Stimulated activated CD8-positive, alpha-beta memory T cell treated with anti-CD3 and anti-CD28 coated beads, Interleukin-2, amount 100 ng/mL, for 1 hour (primary cell): Measurements from ENCODE around the gene TEX264.

Experiments used
- DNase-seq, 2 donors: peaks; one replicate each; pipeline ENCODE4 v3.0.0-alpha.2; 2020; ENCODE audit warnings: low read depth in 2 of 2

The TEX264 gene

DNA sequence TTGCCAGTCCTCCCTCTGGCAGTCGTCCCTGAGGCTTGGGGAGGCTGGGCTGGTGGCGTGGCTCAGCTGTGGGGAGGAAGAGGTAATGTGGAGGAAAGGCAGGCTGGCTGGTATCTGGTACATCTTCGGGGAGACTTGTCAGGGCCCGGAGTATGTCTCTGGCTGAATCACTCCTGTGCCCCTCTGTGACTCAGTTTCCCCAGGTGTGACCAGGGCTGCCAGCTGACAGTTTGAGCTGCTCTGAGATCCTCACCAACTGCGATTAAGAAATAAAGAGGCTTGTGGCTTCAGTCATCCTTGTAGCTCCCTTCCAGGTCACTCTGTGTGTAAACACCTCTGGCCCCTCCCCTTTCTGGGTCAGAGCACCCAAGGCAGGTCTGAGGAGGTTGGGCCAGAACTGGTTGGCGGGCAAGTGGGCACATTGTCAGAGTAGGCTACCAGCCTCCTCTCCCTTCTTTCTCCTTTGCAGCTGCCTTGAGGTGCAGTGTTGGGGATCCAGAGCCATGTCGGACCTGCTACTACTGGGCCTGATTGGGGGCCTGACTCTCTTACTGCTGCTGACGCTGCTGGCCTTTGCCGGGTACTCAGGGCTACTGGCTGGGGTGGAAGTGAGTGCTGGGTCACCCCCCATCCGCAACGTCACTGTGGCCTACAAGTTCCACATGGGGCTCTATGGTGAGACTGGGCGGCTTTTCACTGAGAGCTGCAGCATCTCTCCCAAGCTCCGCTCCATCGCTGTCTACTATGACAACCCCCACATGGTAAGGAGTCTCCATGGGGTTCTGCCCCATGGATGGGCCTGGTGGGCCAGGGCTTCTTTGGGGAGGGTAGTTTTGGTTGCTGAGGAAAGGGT lies 3.0 kb downstream of the TEX264 start:
- DNase-seq: no peak

DNA sequence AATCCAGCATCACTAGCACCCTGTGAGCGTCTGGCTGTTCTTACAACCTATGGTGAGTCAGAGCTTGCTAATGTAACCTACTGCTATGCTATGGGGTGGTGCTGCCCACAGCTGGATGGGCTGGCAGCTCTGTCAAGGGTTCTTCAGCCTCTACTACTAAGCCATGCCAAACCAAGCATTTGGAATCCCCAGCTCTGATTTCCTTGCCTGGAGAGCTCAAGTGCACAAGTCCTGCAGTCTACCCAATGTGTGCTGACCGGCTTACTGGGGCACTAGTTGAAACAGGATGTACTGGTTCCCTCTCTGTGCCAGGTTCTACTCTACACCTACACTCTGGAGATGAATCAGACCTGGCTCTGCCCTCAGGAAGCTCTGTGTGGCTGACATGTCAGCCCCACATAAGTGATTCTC lies 4.2 kb downstream of the TEX264 start:
- DNase-seq: no peak

DNA sequence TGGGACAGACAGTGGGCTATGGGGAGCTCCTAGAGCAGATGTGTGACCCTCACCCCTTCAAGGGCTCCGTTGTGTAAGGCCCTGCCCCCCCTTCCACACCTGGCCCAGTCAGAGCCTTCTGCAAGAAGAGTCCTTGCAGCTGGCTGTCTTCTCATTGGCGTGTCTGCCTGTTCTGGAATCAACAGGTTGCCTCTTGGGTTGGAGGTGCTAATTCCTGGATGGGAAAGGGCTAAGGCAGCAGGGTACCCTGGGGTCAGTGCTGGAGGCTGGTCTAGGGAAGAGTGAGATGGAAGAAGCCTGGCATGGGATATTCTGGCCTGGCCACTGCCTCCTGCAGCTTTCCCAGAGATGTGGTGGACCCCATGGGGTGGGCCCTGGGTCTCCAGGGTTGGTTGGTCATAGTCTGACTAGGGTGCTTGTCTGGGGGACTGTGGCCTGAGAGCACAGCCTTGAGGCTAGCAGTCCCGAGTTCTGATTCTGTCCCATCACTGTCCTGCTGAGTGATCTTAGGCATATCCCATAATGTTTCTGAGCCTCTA lies 5.1 kb downstream of the TEX264 start:
- DNase-seq: no peak

DNA sequence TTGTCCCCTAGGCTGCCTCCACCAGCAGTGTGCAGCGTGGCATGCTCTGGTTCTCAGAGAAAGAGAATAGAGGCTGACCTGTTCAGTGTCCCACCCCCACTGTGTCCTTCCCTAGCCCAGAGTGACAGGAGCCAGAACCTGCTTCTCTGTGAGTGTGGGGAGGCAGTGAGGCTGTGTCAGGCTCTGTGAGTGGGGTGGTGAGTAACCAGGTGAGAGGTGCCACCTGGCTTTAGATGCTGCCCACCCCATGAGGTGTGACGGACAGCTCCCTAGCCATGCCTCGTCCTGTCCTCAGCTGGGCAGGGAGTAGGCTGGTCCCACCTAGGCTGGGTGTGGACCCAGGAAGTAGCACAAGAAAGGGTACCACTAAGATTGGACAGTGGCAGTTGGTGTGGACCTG lies 6.3 kb downstream of the TEX264 start:
- no peak for DNase-seq

DNA sequence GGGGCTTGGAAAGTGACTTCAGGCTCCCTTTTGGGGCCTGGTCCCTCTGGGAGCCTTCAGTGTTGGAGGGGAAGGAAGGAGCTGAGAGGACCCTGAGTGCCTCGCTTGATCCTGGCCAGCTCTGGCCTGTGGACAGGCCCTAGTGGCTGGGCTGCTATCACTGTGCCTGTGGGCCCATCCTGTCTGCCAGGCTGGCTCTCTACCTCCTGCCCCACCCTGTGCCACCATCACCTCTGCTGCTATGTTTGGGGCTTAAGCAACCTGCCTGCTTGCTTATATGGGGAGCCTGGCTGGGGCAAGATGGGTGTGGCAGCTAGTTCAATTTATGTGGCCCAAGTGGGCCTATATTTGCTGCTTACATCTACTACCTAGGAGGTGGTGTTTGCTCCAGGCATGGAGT lies 7.1 kb downstream of the TEX264 start:
- no peak for DNase-seq

DNA sequence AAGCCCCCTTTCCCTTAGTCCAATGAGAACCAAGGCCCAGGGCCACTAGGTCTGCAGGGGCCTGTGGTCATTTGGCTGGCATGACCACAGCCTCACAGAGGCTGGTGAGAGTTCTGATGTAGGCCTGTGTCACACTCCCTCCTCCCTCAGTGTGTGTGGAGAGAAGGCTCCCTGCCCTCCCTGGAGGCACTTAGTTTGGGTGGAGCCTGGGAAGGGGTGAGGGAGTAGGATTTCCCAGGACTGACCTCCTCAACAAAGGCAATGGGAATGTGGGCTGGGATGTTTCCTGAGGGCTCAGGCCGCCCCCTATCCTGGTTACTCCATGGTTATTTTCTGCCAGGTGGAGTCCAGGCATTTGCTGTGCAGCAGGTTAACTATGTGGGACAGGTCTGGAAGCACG lies 7.6 kb downstream of the TEX264 start:
- DNase-seq: no peak

DNA sequence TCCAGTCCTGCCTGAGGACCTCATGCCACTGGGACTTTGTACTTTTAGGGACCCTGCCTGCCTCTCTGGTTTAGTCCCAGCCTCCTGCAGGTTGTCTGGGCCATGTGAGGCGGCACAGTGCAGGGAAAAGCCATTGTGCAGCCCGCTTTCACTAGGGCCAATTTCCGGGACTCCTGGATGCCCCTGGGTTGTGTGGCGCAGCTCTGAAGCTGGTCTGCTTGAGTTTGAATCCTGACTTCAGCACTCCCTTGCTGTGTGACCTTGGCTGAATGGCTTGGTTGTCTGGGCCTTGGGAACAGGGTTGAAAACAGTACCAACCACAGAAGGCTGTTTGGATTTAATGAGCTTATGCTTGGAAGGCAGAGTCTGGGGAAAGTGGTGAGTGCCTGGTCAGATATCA lies 8.3 kb downstream of the TEX264 start:
- no peak for DNase-seq

DNA sequence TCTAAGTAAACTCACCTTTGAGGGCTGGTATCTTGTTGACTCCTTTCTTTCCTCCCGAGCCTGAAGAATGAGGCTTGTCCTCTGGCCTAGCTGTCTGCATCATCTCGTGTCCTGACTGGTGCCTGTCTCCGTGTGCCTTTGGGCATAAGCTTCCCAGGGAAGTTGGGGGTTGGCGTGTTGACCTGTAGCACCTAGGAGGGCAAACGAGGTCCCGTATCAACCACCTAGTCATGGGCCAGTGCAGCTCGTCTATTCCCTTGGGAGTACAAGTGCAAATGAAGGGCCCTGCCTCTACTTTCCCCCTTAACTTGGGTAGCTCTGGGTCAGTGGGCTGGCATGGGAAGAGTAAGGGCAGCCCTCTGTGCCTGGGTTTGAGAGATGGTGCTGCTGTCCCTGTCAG lies 8.7 kb downstream of the TEX264 start:
- DNase-seq: no peak

DNA sequence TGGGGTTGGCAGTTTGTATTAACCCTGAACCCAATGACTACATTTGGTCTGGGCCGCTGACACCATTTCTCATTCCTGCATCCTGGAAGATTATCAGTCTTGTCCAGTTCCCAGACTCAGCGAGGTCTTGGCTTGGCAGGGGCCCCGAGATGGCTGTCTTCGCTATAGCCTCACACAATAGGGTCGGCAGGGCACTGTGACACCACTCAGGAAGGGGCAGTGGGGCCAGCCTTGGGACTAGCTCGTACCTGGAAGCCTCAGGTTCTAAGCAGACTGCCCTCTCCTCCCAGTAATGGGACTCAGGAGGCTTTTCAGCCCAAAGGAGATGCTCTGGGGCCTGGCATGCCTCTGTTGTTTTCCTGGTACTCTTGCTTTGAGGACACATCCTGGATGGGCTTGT lies 9.1 kb downstream of the TEX264 start:
- no peak for DNase-seq

DNA sequence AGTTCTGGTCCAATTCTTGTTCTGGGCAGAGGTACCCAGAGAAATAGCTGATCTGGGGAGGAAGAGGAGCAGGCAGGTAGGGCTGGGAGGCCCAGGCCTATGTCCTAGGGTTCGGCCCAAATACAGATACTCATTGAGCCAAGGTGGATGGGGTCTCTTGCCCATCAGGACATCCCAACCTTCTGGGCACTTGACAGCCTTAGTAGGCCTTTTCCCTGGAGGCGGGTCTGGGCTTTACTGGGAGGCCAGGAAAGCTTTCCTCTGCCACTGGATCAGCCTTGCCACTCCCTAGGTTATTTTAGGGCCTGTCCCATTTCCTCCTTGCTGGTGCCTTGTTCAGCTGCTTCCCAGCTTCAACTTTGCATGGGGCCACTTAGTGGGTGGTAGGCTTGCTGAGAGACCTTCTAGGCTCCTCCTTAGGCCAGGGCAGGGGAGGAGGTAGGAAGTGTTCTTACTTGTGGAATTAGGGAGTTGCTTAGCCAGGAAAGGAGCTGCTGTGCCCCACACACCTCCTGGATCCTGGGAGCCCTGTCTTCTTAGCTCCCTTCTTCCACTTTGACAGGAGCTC lies 9.7 kb downstream of the TEX264 start:
- no peak for DNase-seq

DNA sequence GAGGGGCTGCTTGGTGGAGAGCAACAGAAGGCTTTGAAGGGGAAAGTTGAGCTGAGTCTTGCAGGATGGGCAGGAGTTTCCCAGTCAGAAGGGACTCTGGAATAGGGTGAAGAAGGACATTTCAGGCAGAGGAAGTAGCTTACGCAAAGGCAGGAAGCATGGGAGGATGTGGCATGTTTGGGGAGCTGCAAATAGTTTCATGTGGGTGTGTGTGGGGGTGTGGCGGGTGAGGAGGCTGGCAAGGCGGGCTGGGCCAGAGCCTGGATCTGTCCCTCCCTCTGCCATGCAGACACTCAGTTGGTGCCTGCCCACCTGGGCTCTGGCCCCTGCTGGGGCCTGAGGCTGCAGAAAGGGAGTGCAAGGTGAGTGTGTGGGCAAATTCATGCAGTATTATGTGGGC lies 10.4 kb downstream of the TEX264 start:
- peak in 1 of 2 donors; percentile 19 for DNase-seq

DNA sequence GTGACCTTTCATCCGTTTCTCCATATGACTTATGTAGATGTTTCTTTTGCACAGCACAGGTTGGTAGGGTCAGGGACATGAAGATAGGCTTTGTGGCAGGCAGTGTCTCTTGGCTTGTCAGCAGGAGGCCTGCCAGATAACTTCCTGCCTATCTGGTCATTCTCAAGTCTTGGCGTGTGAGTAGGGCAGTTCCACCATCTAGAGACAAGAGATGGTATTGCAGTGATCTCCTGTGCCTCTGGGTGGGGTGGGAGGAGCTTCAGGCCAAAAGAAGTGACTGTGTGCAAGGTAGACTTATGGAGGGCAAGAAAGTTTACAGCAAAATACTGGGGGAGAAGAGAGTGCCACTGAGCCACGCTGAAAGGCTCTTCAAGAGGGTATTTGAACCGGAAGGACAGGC lies 11.0 kb downstream of the TEX264 start:
- peak; percentile 39 to 44 for DNase-seq

DNA sequence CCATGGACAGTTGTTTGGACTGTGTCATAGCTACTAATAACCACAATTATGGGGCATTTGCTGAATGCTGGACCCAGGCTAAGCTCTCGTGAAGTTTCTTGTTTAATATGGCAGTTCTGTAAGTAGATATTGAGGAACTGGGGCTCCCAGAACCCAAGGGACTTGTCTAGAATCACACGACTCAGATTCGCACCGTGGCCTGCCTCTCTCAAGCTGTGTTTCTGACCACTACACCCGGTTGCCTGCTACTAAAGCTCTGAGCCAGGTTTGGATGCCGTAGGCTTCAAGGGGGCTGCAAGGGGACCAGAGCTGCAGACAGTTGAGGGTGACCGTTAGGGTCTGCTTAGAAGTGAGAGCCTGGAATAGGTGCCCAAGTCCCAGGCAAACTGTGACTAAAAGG lies 11.5 kb downstream of the TEX264 start:
- DNase-seq: no peak

DNA sequence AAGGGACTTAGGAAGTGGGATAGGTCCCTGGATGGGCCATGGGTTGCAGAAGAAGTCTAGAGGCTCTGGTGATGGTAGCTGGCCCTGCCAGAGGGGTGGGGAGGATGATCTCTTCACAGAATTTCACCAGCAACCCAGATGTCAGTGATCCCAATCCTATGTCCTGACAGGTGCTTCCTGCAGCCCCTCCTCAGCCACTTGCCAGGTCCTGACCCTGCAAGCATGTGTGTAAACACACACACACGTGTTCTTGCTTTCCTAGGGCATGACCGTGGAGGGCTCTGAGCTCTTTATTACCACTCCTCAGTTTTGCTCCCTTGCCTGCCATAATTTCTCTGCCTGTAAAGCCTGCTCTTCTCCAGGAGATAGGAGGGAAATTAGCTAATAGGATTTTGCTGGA lies 12.5 kb downstream of the TEX264 start:
- DNase-seq: no peak

DNA sequence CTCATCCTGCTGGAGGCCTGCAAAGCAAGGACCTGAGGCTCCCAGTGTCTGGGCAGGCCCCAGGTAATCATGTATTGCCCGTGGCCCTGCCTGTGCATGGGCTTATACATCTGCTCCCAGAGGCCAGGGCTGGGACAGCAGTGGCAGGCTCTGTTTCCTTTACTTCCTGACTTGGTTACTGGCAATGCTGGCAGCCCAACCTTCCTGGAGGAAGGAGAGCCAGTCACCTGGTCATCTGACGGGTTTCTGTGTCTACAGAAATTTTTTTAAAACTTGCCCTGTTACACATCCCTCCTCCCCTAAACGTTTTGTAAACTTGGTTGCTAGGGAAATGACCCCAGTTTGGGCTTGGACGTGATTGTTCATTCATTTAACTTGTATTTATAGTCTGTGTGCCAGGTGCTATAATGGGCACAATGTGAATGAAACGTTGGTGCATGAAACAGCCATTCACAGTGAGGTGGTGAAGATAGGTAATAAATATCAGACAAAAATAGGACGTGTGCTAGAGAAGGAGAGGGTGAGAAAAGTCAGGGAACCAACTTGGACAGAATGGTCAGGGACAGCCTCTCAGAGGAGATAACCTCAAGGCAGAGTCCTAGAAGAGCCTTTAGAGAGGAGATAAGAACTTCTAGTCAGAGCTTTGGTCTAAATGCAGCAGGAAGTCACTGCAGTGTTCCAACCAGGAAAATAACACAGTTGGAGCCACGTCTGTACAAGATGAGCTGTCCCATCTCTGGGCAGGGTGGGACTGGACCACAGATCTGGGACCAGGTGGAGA lies 14.1 kb downstream of the TEX264 start:
- no peak for DNase-seq

DNA sequence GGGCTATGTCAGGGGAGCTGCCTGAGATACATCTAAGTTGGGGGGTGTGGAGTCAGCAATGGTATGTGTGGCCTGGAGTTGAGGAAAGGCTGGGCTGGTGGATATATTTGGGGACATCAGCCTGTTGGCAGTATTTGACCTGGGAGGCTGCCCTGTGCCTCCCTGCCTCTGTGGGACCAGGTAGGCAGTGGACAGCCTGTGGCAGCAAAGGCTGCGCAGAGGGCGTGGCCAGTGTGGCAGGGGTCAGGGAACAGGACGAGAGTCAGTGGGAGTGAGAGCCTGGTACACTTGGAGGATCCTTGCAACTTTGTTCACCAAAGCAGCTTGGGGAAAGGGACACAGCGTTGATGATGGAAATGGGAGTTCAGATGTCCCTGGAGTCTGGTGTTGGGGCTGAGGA lies 15.0 kb downstream of the TEX264 start:
- no peak for DNase-seq

DNA sequence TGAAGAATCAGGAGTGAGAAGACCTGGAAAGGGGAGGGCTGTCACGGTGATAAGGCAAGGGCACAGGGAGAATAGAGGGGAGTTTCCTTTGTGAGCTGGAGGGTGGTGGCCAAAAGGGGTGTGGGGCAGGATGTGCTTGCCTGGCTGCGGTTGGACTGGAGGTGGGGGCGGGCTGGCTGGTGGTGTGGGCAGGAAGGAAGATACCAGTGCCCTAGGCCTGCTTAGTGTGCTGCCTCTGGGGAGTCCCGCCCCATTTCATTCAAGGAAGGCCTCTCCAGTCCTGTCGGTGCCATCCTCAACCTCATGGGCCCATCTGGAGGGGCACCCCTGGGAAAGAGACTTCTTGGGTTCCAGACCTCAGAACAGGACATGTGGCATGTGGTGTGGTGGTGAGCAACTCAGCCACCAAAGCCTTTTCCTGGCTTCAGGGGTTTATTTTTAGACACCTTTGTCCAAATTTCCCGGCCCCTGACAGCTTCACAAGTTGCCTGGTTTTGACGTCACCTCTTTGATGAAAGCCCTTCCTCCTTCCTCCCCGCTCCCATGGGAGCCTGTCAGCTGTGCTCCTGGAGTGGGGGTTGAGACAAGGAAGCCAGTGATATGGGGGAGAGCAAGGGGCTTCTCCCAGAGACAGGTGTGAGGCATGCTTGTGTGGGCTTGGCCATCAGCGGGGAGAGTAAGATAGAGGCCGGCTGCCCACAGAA lies 15.6 kb downstream of the TEX264 start:
- peak; percentile 51 to 71 for DNase-seq

DNA sequence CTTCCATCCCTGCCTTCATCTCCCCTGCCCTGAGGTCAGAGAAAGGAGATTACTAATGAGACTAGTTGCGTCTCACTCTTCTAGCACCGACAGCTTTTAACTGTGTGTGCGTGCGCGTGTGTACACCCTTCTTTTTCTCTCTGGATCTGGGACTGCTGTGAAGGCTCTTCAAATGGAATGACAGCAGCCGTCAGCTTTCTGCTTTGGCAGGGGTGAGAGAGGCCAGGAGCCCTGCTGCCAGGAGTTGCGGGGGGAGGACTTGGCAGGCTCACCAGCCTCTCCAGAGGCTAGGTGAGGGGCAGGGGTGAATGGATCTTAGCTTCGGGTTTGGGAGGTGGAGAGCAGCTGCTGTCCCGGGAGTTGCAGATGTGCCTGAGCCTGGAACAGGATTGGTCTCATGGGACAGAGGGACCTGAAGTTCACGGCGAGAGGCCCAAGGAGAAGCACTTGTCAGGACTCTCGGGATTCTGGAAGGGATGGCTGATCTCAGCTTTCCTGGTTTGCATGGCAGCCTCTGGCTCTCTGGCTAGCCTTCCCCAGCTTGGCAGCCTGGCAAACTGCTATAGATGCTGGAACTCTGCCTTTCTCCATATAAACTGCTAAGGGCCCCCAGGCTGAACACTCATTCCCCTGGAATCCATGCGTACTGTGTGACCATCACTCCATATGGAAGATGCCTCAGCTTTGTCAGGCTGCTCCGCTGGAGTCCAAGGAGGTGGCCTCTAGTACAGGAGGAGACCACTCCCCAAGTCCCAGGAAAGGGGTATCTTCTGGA lies 16.6 kb downstream of the TEX264 start:
- DNase-seq: no peak

DNA sequence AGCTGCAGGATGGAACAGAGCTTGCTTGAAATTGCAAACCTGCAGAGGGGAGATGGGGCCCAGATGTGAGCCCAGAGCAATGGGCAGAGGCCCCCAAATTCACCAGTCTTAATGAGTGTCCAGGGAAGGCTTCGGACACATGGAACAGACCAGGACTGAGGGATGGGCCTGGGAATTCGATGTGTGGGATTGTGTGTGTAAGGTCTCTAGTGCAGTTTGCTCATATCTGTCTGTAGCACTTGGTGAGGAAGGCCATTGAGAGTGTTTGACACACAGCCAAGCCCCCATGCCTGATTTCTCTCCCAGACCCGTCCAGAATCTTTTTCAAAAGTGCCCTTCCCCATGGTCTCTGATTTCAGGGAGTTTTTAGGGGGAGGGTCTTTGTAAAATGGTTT lies 17.2 kb downstream of the TEX264 start:
- DNase-seq: no peak

DNA sequence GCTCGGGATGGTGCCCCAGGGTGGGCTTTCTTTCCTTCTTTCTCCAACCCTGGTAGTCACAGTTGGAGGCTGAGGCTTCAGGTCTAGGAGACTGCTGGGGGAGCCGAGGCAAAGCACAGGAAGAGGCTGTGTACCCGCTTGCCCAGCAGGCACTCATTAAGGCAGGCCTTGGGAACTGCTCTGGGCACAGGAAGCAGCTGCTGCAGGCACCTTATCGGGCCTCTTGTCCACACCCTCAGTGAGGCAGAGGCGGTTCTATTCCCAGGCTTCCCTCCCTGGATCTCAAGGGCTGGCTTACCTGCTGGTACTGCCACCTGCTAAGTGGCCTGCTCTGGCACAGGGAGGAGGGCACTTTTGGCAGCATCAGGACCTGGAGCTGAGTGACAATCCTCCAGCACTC lies 20.0 kb downstream of the TEX264 start:
- no peak for DNase-seq

DNA sequence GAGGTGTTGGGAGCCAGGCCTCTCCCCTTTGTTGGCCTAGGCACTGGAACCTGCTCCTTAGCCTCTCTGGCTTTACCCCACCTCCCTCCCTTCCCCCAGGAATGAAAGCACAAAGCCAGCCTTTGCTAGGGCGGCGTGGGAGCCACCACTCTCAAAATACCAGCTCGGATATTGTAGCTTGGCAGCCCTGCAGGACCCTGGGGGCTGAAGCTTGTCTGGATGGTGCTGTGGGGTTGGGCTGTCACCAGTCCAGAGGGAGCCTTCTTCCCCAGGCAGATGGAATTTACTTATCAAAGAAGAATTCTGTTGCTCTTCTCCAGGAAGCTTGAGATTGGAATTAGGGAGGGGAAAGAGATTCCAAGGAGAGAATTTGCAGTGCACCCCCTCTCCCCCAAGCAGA lies 20.9 kb downstream of the TEX264 start:
- no peak for DNase-seq
